ENCODE results near the gene ANKMY2.

GRCh38 chr7:16636555-16637101 is 8.9 kb downstream of the ANKMY2 start:
- TF ChIP-seq POLR2A (IDR thresholded peaks at IDR 0.05): no peak
- TF ChIP-seq CTCF (IDR thresholded peaks at IDR 0.05): no peak

All from vagina (tissue), 2 donors.